Activated CD4-positive, CD25-positive, alpha-beta regulatory T cell treated with anti-CD3 and anti-CD28 coated beads, Interleukin-2, amount 50 U/mL, for 24 hours (primary cell): ENCODE data around the gene PISD.
A peak's percentile ranks its signal among the peaks of the same experiment; 100 is the strongest.
"Not testable (repeated sequence)": the region's sequence is repeated elsewhere in the genome, so short reads cannot be mapped to it uniquely, and the experiment has no call there.

Experiments used
- ATAC-seq, 2 donors: fragments of 150-1000 bp; cut with Tn5 transposase; one replicate each; pipeline ENCODE4 v1.10.0; 2021; ENCODE audit warnings: mild to moderate bottlenecking in 1 of 2, moderate library complexity in 1 of 2

Gene PISD

GRCh38 chr22:31605851-31606585 lies 56.0 kb downstream of the PISD start:
- ATAC-seq, result no peak

- ATAC-seq, result no peak
Observed at GRCh38 chr22:31604746-31605705, 57.0 kb downstream of the PISD start.

GRCh38 chr22:31604137-31604705 lies 57.8 kb downstream of the PISD start:
- no peak for ATAC-seq

- ATAC-seq, result no peak
Observed at GRCh38 chr22:31603574-31603973, 58.4 kb downstream of the PISD start.

GRCh38 chr22:31603081-31603525 lies 58.9 kb downstream of the PISD start:
- ATAC-seq, result no peak

GRCh38 chr22:31602259-31602952 lies 59.6 kb downstream of the PISD start:
- ATAC-seq, result no peak

GRCh38 chr22:31595271-31595670 lies 66.7 kb downstream of the PISD start:
- ATAC-seq, result no peak

GRCh38 chr22:31590161-31590560 lies 71.9 kb downstream of the PISD start:
- ATAC-seq, result not testable (repeated sequence)

- ATAC-seq, result no peak
Observed at GRCh38 chr22:31588970-31589675, 72.9 kb downstream of the PISD start.

GRCh38 chr22:31586137-31586920 lies 75.7 kb downstream of the PISD start:
- no peak for ATAC-seq

- peak; percentile 15 to 41 for ATAC-seq
Observed at GRCh38 chr22:31585161-31585859, 76.7 kb downstream of the PISD start.

- ATAC-seq, result no peak
Observed at GRCh38 chr22:31584804-31585160, 77.2 kb downstream of the PISD start.

- no peak for ATAC-seq
Observed at GRCh38 chr22:31583861-31584485, 78.0 kb downstream of the PISD start.

- ATAC-seq, result no peak
Observed at GRCh38 chr22:31579835-31580242, 82.2 kb downstream of the PISD start.

- no peak for ATAC-seq
Observed at GRCh38 chr22:31578171-31578570, 83.8 kb downstream of the PISD start.

GRCh38 chr22:31577711-31578110 lies 84.3 kb downstream of the PISD start:
- no peak for ATAC-seq

GRCh38 chr22:31575190-31575589 lies 86.8 kb downstream of the PISD start:
- no peak for ATAC-seq

GRCh38 chr22:31574055-31574670 lies 87.9 kb downstream of the PISD start:
- no peak for ATAC-seq

- ATAC-seq, result no peak
Observed at GRCh38 chr22:31572939-31573338, 89.1 kb downstream of the PISD start.

- no peak for ATAC-seq
Observed at GRCh38 chr22:31569126-31569525, 92.9 kb downstream of the PISD start.
